Caco-2 (cell line): Measurements from ENCODE around the gene IRX2. TPM values are rescaled to one million over a fixed set of nuclear protein-coding genes. Genes with fewer than 3 reads are reported as not detected.

Source experiments
- BruUV-seq: library from RNA; stranded (reverse); fragments of 400-500 nt; replicated peaks from 2 replicates; lab custom pipeline; 2021; lab: Mats Ljungman, UMichigan
- CTCF ChIA-PET: fragments of 300-600 bp; sonication (Branson Sonifier 250); formaldehyde crosslinking; loops from one replicate; lab custom pipeline; 2022; ENCODE audit warnings: antibody characterized with exemption; lab: Charles Lee
- POLR2A ChIA-PET: fragments of 300-600 bp; sonication (Branson Sonifier 250); formaldehyde crosslinking; loops from one replicate; lab custom pipeline; 2022; ENCODE audit warnings: antibody characterized with exemption; lab: Charles Lee
- DNase-seq, 2 experiments: peaks; one replicate each; pipeline versions ENCODE4 v3.0.0 to v3.0.0-alpha.2; 2020 to 2022
- H3K27me3 ChIP-seq: replicated peaks from 2 replicates; pipeline ENCODE4 v1.6.0; 2011; ENCODE audit warnings: low read length; ENCODE audit not compliant: control insufficient read depth, insufficient read depth
- H3K36me3 ChIP-seq: 2 replicates; pipeline ENCODE4 v1.5.1; 2011; ENCODE audit warnings: low read length; ENCODE audit not compliant: control insufficient read depth, insufficient read depth
- H3K4me1 ChIP-seq: fragments of 250-450 bp; sonication (Bioruptor Pico); 2 replicates; pipeline ENCODE4 v1.5.1; 2020; ENCODE audit warnings: mild to moderate bottlenecking
- H3K4me3 ChIP-seq: 2 replicates; pipeline ENCODE4 v1.5.1; 2011; ENCODE audit warnings: low read depth, mild to moderate bottlenecking, control low read depth, low read length
- H3K9me3 ChIP-seq: fragments of 250-450 bp; sonication (Bioruptor Pico); 2 replicates; pipeline ENCODE4 v1.5.1; 2020; ENCODE audit warnings: mild to moderate bottlenecking, moderate library complexity
- H3K27ac Mint-ChIP-seq: one replicate; pipeline ENCODE4 v1.8.0; 2022; ENCODE audit warnings: mixed read lengths; ENCODE audit not compliant: unreplicated experiment
- H3K27me3 Mint-ChIP-seq: one replicate; pipeline ENCODE4 v1.8.0; 2022; ENCODE audit warnings: mixed read lengths; ENCODE audit not compliant: insufficient read depth, unreplicated experiment
- H3K36me3 Mint-ChIP-seq: one replicate; pipeline ENCODE4 v1.8.0; 2022; ENCODE audit warnings: mild to moderate bottlenecking, mixed read lengths; ENCODE audit not compliant: insufficient read depth, unreplicated experiment
- H3K4me1 Mint-ChIP-seq: one replicate; pipeline ENCODE4 v1.8.0; 2022; ENCODE audit warnings: low read depth, mixed read lengths; ENCODE audit not compliant: unreplicated experiment
- H3K4me3 Mint-ChIP-seq: one replicate; pipeline ENCODE4 v1.8.0; 2022; ENCODE audit warnings: mild to moderate bottlenecking, moderate library complexity, mixed read lengths; ENCODE audit not compliant: unreplicated experiment
- H3K9me3 Mint-ChIP-seq: one replicate; pipeline ENCODE4 v1.8.0; 2022; ENCODE audit warnings: mixed read lengths; ENCODE audit not compliant: unreplicated experiment
- intact Hi-C: fragments of 100-400 bp; cut with micrococcal nuclease; formaldehyde crosslinking; loops from one replicate; pipeline ENCODE4 v1.10.0; 2022; ENCODE audit not compliant: unreplicated experiment
- total RNA-seq: library from RNA; stranded (reverse); gene quantifications from 2 replicates; pipeline ENCODE4 v1.2.3, GENCODE V29; 2022
- TF ChIP-seq, protein P1 (sequence below), 2 experiments: fragments of 200-600 bp in 1 of 2; IDR thresholded peaks; 1 replicate in 1 of 2; 2 replicates in 1 of 2; pipeline versions ENCODE4 v1.5.1 to v1.8.0; 2011 to 2022; ENCODE audit warnings: antibody characterized with exemption in 1 of 2, control low read depth in 1 of 2, inconsistent platforms in 1 of 2, low read depth in 1 of 2, low read length in 1 of 2, mild to moderate bottlenecking in 1 of 2, moderate library complexity in 1 of 2; ENCODE audit not compliant: insufficient read depth in 1 of 2, severe bottlenecking in 1 of 2, unreplicated experiment in 1 of 2

IRX2 gene
- total RNA-seq, 1 experiment from 2014 or later, result 44.1 TPM

DNA sequence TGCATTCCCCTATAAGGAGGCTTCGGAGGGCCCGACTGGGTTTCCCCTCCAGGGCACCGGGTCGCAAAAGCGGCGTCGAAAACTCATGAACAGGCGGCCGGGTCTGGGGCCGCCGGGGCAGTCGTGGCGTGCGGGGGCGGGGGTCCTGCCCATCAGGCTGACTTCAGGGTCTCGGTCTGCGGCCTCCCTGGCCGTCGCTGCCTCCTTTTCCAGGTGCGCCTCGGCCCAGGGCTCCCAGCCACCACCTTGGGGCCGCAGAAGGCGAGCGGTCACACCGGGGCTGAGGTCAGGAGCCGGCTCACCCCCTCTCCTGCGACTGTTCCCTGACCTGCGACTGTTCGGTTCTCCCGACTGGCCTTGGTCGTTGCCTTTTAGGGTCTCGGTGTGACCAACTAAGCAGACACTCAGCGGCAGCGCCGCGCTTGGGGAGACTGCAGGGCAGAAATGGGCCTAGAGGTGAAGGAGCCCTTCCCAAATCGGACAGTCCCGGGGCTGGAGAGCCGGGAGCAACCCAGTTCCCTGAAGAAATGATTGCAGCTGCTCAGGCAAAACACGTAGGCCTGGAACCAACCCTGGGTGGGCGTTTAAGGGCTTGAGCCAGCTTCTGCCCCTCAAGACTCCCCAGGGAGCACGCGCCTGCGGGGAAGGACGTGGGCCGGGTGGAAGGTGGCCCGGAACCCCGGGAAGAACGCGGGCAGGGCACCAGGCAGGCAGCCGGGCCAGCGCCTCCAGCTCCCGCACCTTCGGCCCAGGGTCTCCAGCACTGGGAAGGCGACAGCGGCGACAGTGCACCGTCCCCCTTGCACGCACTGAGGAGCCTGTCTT is 11.2 kb downstream of the IRX2 start:
- Histone ChIP-seq H3K4me1 (peaks cover 16% of the 10 kb centered on the region), H3K36me3 (no peaks in the 10 kb centered on the region), H3K4me3 (no peak overlapping the region), H3K9me3 (no peaks in the 10 kb centered on the region), H3K27me3 (no peaks in the 10 kb centered on the region)
- TF ChIP-seq, protein P1, sequence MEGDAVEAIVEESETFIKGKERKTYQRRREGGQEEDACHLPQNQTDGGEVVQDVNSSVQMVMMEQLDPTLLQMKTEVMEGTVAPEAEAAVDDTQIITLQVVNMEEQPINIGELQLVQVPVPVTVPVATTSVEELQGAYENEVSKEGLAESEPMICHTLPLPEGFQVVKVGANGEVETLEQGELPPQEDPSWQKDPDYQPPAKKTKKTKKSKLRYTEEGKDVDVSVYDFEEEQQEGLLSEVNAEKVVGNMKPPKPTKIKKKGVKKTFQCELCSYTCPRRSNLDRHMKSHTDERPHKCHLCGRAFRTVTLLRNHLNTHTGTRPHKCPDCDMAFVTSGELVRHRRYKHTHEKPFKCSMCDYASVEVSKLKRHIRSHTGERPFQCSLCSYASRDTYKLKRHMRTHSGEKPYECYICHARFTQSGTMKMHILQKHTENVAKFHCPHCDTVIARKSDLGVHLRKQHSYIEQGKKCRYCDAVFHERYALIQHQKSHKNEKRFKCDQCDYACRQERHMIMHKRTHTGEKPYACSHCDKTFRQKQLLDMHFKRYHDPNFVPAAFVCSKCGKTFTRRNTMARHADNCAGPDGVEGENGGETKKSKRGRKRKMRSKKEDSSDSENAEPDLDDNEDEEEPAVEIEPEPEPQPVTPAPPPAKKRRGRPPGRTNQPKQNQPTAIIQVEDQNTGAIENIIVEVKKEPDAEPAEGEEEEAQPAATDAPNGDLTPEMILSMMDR (IDR thresholded peaks at IDR 0.05; ENCODE audit: insufficient read depth in 1 of 2, low read depth in 1 of 2, low read length in 1 of 2, severe bottlenecking in 1 of 2, unreplicated experiment in 1 of 2), result no peak
- Mint-ChIP-seq H3K4me1 (peaks cover 22% of the 10 kb centered on the region), H3K36me3 (peaks cover 42% of the 10 kb centered on the region), H3K27me3 (no peaks in the 10 kb centered on the region), H3K4me3 (no peak overlapping the region), H3K9me3 (no peaks in the 10 kb centered on the region), H3K27ac (no peak overlapping the region)
- intact Hi-C loops, result no loop called here
- no peak for DNase-seq
- BruUV-seq, result no TSS peak
- ChIA-PET CTCF (no interaction called here), POLR2A (no interaction called here)

- Mint-ChIP-seq H3K4me3 (no peak overlapping the region), H3K36me3 (peaks cover 34% of the 10 kb centered on the region), H3K4me1 (peaks cover 16% of the 10 kb centered on the region), H3K27ac (no peak overlapping the region), H3K27me3 (no peaks in the 10 kb centered on the region), H3K9me3 (no peaks in the 10 kb centered on the region)
- no TSS peak for BruUV-seq
- Histone ChIP-seq H3K9me3 (no peaks in the 10 kb centered on the region), H3K36me3 (no peaks in the 10 kb centered on the region), H3K27me3 (no peaks in the 10 kb centered on the region), H3K4me1 (peaks cover 16% of the 10 kb centered on the region), H3K4me3 (no peak overlapping the region)
- intact Hi-C loops, result no loop called here
- ChIA-PET POLR2A (no interaction called here), CTCF (no interaction called here)
- DNase-seq, result no peak
- TF ChIP-seq, protein P1 (IDR thresholded peaks at IDR 0.05; ENCODE audit: insufficient read depth in 1 of 2, low read depth in 1 of 2, low read length in 1 of 2, severe bottlenecking in 1 of 2, unreplicated experiment in 1 of 2), result no peak
Observed at GRCh38 chr5:2739360-2740050, 12.0 kb downstream of the IRX2 start.

DNA sequence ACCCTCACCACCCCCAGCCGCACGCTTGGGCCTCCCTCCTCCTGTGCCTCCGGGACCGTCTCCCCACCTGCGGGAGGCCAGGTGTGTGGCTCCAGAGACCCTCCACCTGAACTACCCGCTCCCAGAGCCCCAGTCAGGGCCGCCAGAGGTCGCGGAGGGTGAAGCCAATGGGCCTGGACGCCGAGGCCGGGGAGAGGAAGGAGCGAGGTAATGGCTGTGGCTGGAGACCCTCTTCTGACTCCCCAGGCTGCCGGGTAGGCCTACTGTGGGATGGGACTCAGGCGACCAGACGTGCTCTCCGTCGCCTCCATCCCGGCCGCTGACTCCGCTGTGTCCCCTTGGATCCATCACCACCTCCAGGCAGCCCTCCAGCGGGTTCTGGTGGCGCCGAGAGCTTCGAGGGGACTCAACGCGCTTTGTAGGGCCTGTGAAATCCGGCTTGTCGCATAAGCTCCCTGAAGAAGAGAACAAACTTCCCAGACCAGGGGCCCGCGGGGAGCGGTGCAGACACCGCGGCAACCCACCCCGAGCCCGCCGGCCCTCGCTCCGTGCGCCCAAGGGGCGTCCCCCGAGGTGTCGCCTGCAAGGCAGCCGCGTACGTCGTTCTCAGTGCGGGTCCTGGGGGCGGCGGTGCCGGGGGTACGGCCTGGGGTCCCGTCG is 12.6 kb downstream of the IRX2 start:
- H3K27ac Mint-ChIP-seq, result no peak overlapping the region
- no peak for DNase-seq
- Histone ChIP-seq H3K9me3 (no peaks in the 10 kb centered on the region), H3K36me3 (no peaks in the 10 kb centered on the region), H3K27me3 (no peaks in the 10 kb centered on the region), H3K4me1 (peaks cover 16% of the 10 kb centered on the region), H3K4me3 (no peak overlapping the region)
- ChIA-PET POLR2A (no interaction called here), CTCF (no interaction called here)
- BruUV-seq, result no TSS peak
- TF ChIP-seq, protein P1 (IDR thresholded peaks at IDR 0.05; ENCODE audit: insufficient read depth in 1 of 2, low read depth in 1 of 2, low read length in 1 of 2, severe bottlenecking in 1 of 2, unreplicated experiment in 1 of 2), result no peak
- no peaks in the 10 kb centered on the region for H3K27me3 Mint-ChIP-seq
- peaks cover 28% of the 10 kb centered on the region for H3K36me3 Mint-ChIP-seq
- intact Hi-C loops, result no loop called here
- H3K4me3 Mint-ChIP-seq, result no peak overlapping the region
- H3K4me1 Mint-ChIP-seq, result peaks cover 12% of the 10 kb centered on the region
- H3K9me3 Mint-ChIP-seq, result no peaks in the 10 kb centered on the region
